GM23248 (cell line): Measurements from ENCODE around the gene KLHDC8A.

Experiments used
- EZH2 ChIP-seq: fragments of 200-600 bp; sonication (generic); IDR thresholded peaks from 2 replicates; pipeline ENCODE4 v1.6.1; 2018; ENCODE audit warnings: antibody characterized with exemption, mild to moderate bottlenecking; ENCODE audit not compliant: insufficient read depth, poor library complexity, severe bottlenecking
- EZH2phosphoT487 ChIP-seq: fragments of 200-600 bp; sonication (generic); IDR thresholded peaks from 2 replicates; pipeline ENCODE4 v1.6.1; 2018; ENCODE audit warnings: antibody characterized with exemption, moderate library complexity, mild to moderate bottlenecking, low read depth; ENCODE audit not compliant: insufficient read depth

DNA sequence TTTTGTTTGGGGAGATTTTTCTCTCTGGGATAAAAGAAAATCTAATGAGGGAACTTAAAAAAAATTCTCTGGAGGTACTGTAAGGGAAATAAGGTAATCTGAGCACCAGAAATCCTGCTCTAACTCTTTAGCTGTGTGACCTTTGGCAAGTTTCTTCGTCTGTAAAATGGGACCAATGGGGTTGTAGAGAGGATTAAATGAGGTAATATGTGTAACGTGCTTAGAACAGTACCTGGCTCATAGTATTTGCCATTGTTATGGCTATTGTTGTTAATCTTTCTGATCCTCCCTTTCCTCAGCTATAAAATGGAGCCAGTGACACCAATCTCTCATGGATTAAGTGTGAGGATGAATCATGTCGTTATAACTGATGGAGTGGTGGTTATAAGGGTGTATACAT lies 845 bp upstream of the KLHDC8A start:
- TF ChIP-seq EZH2 (no peak), EZH2phosphoT487 (no peak)
